Measurements from ENCODE around the gene TNRC6C.
"Not testable (repeated sequence)": the region's sequence is repeated elsewhere in the genome, so short reads cannot be mapped to it uniquely, and the experiment has no call there.

The TNRC6C gene

DNA sequence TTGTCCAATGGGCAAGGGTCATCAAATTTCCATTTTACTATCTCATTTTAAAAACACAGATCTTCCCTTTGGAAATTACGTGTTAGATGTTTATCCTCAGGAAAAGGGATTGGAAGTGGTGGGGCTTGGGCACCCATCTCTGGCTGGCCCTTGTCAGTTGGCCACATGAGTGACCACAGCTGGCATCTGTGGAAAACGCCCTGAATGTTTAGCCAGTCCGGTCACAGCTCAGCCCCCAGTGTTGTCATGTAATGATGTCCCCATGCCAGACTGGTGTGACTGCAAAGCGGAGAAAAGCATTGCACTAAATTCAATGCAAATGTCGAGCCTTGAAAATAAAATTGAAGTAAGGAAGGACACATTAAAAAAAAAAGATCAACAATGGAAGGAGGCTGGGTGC lies 117.0 kb downstream of the TNRC6C start:
- TF ChIP-seq, protein P1, sequence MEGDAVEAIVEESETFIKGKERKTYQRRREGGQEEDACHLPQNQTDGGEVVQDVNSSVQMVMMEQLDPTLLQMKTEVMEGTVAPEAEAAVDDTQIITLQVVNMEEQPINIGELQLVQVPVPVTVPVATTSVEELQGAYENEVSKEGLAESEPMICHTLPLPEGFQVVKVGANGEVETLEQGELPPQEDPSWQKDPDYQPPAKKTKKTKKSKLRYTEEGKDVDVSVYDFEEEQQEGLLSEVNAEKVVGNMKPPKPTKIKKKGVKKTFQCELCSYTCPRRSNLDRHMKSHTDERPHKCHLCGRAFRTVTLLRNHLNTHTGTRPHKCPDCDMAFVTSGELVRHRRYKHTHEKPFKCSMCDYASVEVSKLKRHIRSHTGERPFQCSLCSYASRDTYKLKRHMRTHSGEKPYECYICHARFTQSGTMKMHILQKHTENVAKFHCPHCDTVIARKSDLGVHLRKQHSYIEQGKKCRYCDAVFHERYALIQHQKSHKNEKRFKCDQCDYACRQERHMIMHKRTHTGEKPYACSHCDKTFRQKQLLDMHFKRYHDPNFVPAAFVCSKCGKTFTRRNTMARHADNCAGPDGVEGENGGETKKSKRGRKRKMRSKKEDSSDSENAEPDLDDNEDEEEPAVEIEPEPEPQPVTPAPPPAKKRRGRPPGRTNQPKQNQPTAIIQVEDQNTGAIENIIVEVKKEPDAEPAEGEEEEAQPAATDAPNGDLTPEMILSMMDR (IDR thresholded peaks at IDR 0.05; ENCODE audit: low read depth, low read length): no peak
- no peak for DNase-seq (ENCODE audit: extremely low read depth, low read depth)

DNA sequence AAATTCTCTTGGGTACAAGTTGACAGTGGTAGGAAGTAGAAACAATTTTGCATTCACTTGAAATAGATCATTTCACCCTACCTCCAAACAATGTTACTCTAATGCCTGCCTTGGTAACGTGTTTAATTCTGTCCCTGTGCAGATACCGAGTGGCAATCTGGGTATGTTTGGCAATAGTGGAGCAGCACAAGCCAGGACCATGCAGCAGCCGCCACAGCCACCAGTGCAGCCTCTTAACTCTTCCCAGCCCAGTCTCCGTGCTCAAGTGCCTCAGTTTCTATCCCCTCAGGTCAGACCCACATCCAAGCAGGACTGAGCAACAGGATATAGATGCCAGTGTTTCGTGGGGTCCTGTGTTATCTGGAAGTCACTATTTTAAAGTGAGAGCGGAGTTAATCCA lies 120.8 kb downstream of the TNRC6C start:
- TF ChIP-seq, protein P1 (IDR thresholded peaks at IDR 0.05; ENCODE audit: low read depth, low read length): no peak
- DNase-seq (ENCODE audit: extremely low read depth, low read depth): no peak

- TF ChIP-seq, protein P1 (IDR thresholded peaks at IDR 0.05; ENCODE audit: low read depth, low read length): no peak
- DNase-seq (ENCODE audit: extremely low read depth, low read depth): no peak
Measured at GRCh38 chr17:78081551-78081950, 123.0 kb downstream of the TNRC6C start.

DNA sequence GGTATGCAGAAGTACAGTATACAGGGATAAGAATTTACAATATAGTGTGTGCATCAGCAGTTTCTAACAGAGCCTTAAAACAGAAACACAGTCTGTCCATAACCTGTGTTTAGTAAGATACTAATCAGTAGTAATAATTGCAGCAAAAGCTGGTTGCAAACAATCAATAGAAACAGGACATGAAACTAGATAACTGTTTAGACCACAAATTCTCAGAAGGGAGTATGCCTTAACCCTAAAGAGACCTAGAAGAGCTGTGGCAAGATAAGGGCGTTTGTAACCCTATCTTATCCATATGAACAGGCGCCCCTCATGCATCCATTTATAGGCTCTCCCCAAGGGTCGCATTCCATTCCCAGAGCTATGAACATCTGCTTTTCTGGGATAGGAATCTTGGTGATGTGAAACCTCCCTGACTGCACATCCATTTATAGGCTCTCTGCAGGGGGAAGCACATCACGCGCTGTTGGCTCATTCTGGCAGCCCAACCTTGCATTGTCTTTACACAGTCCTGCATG lies 123.9 kb downstream of the TNRC6C start:
- not testable (repeated sequence) for DNase-seq (ENCODE audit: extremely low read depth, low read depth)

- DNase-seq (ENCODE audit: extremely low read depth, low read depth): no peak
- TF ChIP-seq, protein P1 (IDR thresholded peaks at IDR 0.05; ENCODE audit: low read depth, low read length): no peak
Measured at GRCh38 chr17:78082988-78083387, 124.5 kb downstream of the TNRC6C start.

- no peak for DNase-seq (ENCODE audit: extremely low read depth, low read depth)
- TF ChIP-seq, protein P1 (IDR thresholded peaks at IDR 0.05; ENCODE audit: low read depth, low read length): no peak
Measured at GRCh38 chr17:78086740-78087139, 128.2 kb downstream of the TNRC6C start.

- TF ChIP-seq, protein P1 (IDR thresholded peaks at IDR 0.05; ENCODE audit: low read depth, low read length): no peak
- DNase-seq (ENCODE audit: extremely low read depth, low read depth): no peak
Measured at GRCh38 chr17:78088529-78088928, 130.0 kb downstream of the TNRC6C start.

GRCh38 chr17:78089576-78090281 lies 131.2 kb downstream of the TNRC6C start:
- DNase-seq (ENCODE audit: extremely low read depth, low read depth): no peak
- TF ChIP-seq, protein P1 (IDR thresholded peaks at IDR 0.05; ENCODE audit: low read depth, low read length): no peak
